Hematopoietic multipotent progenitor cell treated with erythropoietin and hydrocortisone succinate and interleukin-3 and kit ligand, for 4 days (in vitro differentiated cells): ENCODE measurements around the gene NAT8L.

Experiments used
- DNase-seq: peaks from one replicate; pipeline ENCODE4 v3.0.0-alpha.2; 2015

The NAT8L gene

DNA sequence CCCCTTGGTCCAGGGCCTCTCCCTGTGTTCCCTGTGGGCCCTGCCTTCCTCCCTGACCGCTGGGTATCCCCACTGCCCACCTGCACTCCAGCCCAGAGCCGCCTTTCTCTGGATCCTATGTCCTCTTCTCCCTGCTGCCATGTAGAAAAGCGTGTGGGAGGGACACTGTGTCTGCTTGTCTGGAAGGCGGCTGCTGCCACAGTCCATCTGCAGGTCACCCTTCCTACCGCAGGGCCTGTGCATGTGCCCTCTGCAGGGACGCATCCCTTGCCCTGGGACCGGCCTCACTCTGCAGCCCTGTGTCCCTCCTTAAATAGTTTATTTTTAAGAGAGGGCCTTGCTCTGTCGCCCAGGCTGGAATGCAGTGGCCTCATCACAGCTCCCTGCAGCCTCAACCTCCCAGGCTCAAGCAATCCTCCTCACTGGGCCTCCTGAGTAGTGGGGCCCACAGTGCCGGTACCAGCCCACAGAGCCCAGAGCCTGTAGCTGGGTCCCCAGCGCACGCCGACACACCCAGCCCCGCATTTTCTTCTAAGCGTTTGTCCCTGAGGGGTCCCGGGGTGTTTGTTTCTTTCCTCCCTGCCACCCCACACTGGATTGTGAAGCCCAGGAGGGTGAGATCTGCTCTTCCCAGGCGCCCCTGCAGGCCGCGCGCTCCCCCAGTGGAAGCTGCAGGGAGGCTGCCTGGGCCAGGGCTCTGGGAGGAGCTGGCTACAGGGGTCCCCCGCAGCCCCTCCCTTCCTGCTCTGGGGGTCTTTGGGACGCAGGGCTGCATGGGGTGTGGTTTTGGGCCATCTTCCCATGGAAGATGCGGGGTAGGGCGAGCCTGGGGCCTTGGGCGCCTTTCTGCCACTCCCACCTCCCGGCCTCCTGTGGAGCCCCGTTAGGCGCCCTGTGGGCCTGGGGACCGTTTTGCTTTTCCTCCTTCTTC is 12.8 kb upstream of the NAT8L start:
- no peak for DNase-seq

DNA sequence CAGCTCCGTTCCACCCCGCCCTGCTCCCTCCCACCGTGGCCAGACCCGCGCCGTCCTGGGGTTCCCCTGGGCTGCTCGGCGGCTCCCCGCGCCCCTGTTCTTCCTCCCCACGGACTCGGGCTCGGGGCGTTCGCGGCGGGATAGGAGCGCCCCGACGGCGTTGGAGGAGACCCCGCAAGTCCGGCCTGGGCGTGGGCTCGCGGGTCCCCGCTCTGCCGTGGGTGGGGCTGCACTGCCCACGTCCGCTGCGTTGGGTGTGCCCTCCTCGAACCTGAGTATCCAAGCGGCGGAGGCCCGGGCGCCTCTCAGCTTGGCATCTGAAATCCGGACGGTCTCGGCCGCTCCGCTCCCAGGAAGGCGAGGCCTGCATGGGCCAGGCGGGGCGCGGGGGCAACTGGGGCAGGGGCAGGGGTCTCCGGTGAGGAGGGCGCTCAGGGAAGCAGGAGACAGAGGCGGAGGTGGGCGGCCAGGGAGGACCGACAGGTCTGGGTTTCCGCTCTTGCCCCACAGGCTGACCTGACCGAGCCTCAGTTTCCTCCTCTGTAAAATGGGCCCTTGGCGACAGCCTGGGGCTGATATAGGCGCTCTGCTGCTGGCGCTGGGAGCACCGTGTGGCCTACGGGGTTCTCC is 12.0 kb upstream of the NAT8L start:
- DNase-seq: no peak

DNA sequence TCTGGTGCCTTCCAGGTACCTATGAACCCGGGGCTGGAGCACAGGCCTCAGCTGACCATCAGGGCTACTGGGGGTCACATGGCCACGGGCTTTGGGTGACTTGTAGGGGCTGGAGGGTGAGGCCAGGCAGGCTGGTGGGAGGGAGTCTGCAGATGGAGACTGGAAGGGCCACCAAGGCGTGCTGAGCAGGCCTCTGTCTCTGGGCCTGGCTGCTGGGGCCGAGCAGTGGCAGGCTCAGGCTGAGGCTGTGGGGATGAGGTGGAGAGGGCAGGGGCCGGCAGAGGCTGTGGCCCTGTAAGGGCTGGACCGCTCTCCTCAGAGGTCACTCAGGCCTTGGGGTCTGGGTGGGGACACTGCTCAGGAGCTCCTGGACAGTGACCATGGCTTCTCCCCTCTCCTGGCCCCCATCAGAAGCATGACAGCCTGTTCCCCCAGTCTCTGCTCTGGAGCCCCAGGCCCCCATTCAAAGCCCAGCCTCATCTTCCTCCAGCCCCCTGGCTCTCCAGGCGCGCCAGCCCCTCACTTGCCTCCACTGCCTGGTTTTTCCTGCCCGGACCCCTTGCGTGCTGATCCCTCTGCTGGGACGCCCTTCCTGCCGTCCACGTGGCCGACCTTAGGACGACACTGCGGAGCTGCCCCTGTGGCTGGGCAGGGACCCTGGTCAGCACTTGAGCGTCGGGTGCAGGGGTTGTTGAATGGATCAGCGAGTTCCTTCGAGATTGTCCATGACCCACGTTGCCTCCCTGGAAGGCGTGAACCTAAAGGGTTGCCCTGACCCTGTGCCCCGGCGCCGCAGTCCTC is 11.1 kb upstream of the NAT8L start:
- no peak for DNase-seq

DNA sequence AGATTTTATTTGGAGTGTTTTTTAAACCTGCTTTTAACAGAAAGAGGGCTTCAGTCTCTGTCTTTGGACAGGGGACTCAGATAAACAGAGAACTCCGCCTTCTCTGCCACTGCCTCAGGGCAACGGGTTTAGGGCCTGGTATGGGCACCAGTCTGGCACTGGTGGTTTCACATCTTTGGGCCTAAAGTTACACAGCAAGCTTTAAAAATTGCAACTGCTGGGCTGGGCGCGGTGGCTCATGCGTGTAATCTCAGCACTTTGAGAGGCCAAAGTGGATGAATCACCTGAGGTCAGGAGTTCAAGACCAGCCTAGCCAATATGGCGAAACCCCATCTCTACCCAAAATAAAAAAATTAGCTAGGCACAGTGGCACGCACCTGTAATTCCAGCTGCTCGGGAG is 10.3 kb upstream of the NAT8L start:
- no peak for DNase-seq

DNA sequence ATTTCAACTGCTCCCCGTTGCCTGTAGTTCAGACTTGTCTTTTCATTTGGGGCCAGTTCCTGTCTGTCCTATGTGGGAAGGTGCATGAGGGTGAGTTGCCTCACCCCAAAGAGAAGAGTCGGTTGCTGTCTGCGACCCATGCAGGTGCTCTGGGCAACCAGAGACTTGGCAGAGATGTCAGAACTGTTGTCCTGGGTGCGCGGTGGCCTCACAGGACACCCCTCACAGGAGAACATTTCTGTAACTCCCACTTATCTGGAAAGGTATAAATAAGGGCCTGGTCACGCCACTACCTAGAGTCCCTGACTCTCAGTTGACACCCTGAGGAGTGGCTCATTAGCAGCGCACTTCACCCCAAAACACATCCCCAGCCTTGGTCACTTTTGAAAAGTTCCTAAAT is 9.7 kb upstream of the NAT8L start:
- no peak for DNase-seq

DNA sequence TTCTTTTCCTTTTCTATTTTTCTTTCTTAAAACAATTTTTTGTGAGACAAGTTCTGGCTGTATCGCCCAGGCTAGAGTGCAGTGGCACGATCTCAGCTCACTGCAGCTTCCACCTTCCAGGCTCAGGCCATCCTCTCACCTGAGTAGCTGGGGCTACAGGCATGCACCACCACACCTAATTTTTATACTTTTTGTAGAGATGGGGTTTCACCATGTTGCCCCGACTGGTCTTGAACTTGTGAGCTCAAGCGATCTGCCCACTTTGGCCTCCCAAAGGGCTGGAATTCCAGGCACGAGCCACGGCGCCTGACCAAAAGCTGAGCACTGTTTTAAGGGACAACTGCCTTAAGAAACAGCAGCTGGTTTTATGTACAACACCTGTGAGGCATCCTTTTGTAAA is 9.3 kb upstream of the NAT8L start:
- no peak for DNase-seq

DNA sequence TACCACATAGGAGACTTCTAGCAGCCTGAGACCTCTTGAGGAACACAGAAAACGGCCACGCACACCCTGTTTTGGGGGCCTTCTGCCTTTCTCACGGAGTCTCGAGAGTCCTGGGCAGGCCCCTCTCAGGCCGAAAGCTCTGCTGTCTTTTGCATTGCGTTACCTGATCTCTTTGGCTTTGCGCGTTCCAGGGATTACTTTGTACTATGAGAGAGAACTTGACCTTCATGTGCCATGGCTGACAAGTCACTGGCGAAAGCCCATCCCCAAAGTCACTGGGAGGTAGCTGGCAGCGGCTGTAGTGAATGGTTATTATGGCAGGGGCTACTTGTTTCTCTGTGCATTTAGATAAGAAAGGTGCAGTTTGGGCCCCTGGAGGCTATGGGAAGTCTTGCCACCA is 8.0 kb upstream of the NAT8L start:
- no peak for DNase-seq

DNA sequence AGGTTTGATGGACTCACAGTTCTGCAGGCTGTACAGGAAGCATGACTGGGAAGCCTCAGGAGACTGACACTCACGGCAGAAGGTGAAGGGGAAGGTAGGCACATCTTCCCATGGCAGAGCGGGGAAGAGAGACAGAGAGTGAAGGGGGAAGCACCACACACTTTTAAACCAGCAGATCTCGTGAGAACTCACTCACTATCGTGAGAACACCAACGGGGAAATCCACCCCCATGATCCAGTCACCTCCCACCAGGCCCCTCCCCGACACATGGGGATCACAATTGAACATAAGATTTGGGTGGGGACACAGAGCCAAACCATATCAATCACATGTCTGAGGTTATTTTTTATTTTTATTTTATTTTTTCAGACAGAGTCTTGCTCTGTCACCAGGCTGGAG is 4.9 kb upstream of the NAT8L start:
- DNase-seq: no peak

DNA sequence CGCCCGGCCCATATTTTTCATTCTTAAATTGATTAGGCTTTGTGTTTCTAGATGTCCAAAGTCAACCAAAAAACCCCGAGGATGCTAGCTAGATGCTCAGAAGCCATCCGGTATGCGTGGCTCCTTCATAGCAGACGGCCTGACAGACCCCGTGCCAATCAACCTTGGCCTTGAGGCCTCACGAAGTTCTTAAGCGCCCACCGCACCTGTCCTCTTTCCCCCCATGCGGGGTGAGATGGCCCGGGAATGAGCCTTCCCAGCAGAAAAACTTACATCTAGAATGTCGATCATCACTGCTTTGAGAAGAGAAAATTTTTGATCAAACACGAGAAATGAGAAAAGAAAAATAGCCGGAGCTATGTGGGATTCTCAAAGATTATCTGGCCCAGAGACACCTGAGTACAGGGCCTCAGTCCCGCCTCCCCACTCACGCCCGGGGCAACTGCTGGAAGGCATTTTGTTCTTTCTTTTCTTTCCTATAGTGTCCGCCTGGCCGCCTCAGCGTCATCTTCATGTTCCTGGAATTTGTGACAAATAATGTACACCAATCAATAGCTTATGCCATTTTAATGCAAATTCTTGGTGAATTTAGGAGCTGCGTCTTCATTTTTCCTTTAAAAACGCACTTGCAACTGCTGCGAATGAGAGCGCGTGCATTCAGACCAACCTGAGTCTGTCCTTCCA is 1.6 kb upstream of the NAT8L start:
- DNase-seq: no peak

DNA sequence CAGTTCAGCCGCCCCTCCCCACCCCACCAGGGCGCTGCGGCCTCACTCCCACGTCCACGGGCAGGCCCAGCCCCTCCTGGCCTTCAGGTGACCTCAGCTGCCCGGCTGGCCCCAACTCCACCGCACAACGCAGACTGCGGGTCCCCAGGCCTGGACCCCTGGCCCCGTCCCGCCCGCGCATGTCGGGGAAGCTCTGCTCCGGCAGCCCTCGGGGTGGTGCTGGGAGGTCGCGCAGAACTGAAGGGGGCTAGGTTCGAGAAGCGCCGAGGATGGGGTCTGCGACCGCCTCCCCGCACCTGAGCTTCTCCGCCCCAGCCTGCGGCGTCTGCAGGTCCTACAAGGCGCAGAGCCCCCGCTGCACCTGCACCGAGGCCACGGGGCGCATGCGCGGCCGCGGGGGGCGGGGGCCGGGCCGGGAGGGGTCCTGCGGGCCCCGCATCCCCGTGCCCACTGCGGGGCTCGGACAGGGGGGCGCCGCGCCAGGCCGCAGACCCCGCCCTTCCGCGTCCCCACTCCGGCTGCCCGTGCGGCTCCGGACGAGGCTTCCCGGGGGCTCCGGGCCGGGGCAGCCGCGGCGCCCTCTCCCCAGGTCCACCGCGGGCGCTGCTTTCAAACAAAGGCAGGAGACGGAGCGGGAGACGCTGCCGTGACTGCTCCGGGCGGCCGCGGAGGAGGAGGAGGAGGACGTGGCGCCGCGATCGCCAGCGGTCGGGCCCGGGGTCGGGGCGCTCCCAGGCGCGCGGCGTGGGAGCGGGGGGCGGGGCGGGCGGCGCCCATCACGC is 672 bp upstream of the NAT8L start:
- DNase-seq: peak; percentile 43

DNA sequence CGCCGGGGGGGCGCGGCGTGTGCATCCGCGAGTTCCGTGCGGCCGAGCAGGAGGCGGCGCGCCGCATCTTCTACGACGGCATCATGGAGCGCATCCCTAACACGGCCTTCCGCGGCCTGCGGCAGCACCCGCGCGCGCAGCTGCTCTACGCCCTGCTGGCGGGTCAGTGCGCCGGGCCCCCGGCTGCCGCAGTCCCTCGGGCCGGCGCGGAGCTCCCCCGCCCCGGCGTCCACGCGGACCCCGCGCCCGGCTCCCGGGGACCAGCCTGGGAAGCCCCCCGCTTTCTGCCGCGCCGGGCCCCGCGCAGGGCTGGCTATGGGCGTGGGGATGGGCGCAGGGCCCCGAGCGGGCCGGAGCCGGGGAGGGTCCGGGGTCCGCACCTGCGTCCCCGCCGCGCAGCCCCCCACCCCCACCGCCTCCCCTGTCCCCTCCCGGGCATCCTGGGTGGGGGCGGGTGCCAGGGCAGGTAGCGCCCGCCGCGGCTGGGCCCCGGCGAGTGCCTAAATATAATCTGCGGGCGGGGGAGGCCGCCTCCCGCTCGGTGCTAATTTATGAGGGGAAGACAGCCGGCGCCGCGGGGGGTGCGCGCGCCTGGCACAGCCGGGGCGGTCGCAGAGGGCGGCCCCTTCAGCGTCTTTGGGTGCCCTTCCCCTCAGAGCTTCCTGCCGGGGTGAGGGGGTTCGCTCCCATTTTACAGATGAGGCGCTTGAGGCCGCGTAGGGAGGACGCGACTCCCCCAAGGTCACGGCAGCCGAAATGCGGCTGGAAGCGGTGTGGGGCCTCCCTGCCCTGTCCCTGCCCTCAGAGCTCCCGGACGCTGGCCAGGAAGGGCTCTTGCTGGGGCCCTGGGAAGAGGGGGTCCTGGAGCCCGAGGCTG is 837 bp downstream of the NAT8L start:
- peak; percentile 45 for DNase-seq

DNA sequence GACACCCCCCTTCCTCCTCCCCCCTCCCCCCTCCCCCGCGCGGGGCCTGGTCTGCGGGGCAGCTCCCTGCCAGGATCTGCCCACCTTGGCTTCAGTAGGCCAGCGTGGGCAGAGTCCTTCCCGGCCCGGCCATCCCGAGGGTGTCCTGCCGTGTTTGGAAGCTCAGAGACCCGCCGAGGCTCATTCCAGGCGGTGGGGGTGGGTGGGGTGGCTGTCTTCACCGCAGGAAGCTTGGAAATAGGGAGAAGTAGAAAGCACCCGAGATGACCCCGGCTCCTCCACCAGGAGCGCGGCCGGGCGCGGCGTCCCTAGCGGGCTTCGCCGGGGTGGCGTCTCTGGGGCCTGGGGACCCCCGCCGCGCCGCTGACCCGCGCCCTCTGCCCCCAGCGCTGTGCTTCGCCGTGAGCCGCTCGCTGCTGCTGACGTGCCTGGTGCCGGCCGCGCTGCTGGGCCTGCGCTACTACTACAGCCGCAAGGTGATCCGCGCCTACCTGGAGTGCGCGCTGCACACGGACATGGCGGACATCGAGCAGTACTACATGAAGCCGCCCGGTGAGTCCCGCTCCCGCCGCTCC is 1.6 kb downstream of the NAT8L start:
- DNase-seq: no peak

DNA sequence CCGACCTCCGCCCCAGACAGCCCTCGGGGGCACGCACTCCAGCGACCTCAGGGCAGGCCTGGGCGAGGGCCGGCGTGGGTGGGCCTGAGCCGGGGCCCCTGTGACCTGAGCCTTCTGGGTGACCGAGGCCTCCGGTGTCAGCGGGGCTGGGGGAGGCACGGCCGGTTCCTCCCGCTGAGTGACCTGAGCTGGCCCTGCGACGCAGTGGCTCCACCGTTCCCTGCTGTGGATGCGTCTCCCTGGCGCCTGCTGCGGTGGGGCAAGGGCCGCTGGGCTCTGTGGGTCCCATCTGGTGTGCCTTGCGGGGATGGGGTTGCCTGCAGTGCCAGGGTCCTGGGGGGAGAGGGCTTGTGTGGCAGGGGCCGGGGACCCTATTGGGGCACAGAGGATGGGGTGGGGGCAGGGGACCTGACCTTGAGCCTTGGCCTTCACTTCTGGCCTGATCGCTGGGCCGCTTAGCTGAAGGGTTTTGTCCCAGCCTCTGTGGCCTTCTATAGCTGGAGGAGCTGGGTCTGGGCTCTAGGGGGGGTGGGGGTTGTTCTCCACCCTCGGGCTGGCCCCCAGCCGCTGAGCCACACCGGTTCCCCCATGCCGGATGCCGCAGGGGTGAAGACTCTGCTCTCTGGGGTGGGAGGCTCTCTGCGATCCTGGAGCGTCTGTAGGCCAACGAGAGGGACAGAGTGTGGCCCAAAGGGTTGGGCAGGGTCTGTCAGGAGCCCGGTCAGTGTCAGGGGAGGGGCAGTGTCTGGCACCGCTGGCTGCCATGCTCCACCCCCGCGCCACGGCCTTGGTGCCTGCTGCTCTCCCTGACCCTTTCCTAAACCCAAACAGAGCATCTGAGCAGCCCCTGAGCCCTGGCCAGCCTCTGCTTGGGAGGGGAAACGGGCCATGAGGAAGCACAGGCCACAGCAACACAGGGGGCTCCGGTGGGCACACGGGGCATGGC is 2.3 kb downstream of the NAT8L start:
- DNase-seq: no peak

DNA sequence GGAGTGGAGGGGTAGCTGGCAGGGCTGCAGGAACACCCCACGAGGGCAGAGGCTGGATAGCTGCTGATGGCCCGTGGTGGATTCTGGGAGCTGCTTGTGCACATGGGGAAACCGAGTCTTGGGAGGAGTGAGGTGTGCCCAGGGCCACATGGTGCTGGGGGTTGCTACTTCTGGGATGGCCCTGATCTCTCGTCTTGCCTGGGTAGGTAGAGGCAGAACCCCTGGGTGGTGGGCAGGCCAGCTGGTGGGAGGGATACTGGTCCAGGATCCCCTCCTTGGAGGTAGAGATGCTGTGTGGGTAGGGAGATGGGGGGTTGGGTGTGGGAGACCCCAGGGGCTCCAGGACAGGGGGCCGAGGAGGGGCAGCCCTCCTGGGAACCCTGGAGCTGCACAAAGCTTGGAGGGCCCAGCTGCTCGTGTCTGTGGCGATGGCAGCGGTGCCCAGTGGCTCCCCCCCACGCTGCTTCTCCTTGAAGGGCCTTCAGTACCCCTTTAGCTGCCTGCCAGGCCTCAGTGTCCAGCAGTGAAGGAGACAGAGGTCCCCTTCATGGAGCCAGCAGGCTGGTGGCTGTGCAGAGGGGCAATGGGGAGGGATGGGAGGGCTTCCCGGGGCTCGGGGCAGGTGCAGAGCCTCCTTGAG is 3.2 kb downstream of the NAT8L start:
- no peak for DNase-seq

DNA sequence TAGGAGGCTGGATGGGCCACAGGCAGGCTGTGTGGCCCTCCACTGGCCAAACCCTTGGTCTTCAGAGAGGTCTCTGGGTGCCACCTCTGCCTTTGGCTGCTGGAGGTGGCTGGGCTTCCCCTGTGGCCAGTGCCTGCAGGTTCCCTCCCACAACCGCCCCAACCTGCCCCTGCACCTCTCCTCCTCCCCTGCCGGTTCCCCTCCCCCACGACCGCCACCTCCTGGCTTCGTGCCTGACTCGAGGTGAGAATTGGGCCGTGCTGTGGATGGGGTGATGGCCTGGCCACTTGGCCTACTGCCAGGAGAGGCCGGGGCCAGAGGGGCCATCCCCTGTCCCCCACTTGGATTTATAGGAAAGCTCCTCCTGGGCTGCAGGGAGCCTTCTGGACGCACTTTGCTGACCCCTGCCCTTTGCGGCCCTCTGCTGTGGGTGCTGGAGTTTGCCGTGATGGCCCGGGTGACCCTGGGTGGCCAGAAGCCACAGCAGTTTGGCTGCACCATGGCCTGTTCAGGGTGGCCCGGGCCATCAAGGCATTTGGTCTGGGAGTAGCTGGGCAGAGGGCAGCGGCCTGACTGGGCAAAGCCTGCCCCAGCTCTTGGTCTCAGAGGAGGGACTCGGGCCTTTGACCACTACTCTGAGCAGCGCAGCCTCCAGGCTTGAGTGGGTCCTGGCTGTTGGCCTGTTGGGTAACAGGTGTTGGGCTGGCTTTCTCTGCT is 3.8 kb downstream of the NAT8L start:
- no peak for DNase-seq

DNA sequence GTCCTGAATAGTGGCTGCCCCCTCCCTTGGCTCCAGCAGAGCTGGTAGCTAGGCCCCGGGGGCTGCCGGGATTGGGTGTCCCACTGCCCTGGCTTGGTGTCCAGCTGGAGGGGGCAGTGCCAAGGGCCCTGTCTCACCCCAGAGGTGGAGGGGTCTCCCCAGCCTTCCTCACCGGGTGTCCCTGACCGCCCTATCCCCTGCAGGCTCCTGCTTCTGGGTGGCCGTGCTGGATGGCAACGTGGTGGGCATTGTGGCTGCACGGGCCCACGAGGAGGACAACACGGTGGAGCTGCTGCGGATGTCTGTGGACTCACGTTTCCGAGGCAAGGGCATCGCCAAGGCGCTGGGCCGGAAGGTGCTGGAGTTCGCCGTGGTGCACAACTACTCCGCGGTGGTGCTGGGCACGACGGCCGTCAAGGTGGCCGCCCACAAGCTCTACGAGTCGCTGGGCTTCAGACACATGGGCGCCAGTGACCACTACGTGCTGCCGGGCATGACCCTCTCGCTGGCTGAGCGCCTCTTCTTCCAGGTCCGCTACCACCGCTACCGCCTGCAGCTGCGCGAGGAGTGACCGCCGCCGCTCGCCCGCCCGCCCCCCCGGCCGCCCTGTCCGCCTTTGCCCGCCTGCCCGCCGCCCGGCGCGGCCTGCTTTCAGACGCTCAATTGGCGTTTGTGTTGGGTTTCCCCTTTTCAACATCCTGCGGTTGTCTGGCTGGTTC is 4.6 kb downstream of the NAT8L start:
- no peak for DNase-seq

DNA sequence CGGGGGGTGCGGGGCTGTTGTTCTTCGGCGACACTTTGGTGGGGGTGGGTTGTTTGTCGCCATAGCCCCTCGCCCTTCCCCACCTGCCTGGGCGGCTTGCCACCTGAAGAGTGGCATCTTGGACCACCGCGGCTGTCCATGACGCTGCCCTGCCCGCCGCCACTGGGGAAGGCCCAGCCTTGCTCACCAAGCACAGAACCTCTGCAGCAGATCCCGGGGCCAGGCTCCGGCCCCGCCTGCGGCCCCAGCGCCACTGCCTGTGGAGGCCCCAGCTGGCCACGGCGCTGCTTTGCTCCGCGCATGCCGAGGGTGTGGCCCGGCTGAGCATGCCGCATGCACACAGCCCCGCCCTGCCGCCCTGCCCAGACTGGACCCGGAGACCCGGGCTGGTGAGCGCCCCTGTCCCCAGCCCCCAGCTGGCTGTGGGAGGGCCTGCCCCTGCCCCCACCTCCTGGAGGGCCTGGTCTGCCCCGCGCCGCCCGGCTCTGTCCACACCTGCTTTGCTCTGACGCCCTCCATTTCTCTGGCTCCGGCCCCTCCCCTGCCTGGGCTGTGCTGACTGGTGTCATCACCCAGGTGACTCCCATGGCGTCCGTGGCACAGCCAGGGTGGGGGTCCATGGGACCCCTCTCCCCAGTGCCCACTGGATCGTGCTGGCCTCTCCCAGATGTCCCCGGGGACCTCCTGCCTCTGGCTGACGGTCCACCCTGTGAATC is 5.3 kb downstream of the NAT8L start:
- no peak for DNase-seq
